ENCODE results near the gene LYPD6B.

LYPD6B gene

DNA sequence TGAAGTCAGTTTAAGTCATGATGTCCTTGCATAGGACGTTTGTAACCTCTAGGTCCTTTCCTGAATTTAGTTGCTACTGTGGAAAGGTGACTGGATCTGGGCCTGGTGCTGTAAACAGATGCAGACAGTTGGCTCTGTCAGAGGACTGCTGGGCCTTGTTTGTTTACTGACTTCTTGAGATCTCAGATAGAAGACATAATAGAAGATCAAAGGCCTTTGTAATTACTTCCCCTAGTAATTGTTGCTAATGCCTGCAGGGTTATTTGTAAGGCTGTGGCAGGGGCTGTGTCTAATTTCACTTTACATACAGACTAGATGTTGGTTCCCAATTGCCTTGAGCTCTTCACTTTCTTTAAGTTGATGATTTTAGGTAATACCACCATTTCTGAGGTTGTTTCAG lies 42.5 kb downstream of the LYPD6B start:
- no peak for DNase-seq

DNA sequence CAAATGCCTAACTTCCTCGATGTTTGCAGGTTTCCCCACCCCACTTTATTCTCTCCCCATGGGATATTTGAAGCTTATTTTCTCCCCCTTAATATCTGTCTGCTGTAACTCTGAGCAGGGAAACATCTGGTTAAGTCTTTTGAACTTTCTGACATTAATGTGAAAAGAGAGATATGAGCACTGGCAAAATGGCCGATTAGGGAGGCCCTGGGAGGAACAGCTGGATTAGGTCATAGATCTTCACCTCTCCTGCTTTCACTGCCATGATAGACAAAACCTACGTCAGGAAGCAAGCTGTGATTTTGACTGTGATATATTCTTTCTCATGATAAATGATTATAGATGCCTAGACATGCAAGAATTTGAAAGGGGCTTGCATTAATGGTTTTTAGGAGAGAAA lies 43.6 kb downstream of the LYPD6B start:
- no peak for DNase-seq

DNA sequence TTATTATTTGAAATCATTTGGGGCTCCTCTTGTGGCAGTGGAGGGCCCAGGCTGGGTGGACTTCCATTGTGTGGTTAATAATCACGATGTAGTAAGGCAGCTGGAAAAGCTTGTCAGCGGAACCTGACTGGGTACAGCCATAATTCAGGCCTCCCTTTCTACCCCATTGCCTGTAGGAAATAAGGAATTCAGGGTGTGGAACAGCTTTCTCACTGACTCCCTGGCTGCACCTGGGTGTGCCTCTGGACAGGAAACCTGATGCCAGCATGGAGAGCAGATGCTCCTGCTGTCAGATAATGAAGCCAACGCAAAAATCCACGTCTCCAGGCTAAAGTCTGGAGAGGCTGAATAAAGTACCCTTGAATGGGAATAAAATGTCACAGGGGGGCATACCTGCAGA lies 44.2 kb downstream of the LYPD6B start:
- peak; percentile 40 for DNase-seq

DNA sequence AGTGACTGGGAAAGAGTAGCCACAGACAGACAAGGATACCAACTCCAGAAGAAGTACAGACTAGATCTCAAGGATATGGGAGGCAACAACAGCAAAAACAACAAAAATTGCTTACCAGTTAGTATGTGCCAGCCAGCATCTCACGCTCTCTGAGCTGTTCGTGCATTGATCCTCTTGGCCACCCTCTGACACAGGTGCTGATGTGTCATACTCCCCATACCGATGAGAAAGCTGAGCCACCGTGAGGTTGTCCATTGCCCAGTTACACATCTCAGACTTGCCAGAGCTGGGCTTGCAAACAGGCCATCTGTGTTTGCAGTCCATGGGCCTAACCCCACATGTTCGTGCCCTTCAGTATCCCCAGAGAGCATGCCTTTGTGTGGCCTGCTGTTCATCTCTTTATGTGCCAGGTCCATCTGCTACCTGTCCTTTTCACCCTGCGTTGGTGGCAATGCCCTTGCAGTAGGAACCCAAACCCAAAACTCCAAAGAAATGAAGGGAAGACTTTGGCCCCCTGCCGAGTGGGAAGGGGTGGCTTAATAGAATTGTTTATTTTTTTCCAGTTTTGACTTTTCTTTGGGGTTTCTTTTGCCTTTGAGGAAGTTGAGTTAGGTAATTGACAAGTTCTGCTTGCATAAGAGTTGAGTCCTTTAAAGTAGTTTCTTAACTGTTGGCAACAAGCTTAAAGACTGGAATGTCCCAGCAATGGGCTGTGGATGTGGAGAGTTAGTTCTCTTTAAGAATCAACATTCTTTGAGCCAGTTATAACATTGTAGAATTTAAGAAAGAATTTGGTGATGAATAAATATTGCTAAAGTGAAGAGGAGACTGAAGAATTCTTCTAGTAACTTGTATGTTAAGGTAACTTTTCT lies 46.7 kb downstream of the LYPD6B start:
- DNase-seq, result no peak

DNA sequence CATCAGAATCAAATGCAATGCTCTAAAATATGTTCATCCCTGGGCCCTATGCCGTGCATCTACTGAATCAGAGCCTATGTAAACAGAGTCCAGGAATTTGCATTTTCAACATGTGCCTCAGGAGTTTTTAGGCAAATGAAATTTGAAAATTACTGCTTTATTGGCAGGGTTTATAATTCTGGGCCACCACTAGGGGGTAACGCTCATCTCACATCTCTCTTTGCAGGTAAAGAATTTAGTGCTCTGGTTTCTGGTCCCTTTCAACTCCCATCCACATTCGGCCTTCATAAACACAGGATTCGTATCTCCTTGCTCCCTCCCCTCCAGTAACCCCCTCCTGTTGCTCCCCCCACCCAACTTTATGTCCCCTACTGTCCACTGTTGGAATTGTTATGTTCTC lies 49.3 kb downstream of the LYPD6B start:
- DNase-seq, result no peak

DNA sequence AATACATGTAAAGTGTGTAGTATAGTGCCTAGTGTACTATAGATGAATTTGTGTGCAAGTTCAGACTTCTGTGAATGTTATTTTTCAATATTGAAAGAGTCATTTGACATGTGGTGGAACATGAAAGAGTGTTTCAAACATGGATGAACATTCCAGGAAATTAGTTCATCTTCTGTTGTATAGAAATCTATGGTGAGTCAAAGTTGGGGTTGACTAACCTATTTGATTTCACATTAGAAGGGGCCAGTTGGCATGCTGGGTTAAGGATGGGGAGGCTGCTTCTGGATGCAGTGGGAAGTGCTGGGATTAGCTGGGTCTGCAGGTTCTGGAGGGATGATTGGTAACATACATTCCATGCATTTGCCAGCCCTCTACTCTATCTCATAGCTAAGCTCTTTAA lies 50.6 kb downstream of the LYPD6B start:
- DNase-seq, result no peak

DNA sequence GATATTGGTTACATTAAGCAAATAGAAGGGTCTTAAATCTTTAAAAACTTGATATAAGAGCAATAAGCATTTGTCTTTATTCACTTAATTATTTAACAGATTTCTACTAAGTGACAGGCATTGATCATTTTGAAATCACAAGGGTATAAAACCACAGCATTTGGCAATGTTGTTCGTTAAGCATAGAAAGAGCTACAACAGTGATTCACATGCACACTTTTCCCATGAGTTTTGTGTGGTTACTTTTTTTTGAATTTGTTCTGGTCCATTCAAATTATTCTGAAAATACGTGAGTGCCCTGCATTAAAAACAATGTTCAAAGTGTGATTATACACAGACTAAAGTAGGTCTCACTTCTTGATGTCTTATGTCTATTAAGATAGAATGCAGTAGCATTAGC lies 52.2 kb downstream of the LYPD6B start:
- no peak for DNase-seq

DNA sequence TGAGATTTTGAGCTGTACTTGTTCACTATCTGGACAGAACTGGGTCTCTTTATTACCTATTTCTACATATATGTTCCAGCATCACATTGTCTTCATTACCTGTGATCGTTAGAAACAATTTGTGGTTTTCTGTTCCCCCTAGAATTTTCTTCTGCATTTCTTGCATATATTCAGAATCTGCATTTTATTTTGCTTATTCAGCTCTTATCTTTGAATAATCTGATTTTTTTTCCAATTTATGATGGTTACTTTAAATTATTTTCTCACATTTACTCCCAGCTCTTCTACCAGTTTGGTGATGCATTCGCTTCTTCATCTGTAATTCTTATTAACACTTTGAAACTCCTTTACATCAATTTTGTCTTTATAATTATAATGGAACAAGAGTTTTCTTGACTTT lies 55.1 kb downstream of the LYPD6B start:
- no peak for DNase-seq

DNA sequence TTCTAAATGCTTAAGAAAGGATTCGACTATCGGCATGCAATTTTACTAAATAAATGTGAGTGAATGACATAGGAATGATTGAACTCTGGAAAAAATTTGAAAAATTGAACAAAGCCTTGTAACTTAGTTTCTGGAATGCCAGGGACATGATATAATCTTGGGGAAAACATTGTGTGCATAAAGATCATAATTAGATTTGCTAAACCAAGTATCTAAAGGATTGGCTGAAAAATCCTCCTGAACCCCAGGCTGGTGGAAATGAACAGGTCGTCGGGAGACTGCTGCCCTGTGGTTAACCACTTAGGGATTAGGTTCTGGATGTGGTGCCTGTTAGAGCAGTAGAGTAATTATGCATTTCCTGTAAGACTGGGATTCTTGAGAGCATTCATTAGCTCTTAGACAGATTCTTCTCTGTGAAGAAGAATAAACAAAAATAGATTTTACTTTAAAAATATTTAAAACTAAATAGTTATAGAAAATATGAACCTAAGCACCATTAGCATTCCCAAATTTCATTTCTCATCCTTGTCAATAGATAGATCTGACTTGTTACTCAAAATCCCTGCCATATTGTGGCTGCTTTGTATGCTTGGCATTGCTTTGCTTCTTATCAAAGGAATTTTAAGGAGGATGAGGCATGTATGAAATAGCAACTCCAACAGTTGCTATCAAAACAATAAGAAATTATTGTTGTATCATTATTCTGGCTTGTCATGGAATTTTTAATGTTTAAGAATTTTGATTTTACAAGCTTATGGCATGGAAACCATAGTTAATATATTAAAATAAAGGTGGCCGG lies 55.9 kb downstream of the LYPD6B start:
- DNase-seq, result no peak

DNA sequence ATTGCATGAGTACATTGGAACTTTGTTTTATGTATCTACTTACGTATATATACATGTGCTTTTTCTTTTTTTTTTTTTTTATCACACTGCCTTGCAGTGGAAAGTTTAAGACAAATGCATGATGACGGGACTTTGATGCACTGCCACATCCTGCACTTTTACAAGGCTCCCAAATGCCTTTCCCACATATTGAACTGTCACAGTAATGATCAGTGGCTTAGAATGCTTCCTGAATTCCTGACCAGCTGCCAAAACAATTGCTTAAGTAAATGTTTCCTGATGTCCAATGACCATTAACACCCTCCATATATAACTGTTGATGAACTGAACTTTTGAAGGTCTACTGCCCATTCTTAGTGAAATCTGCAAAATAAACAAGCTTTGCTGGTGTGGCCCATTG lies 60.2 kb downstream of the LYPD6B start:
- DNase-seq, result no peak

DNA sequence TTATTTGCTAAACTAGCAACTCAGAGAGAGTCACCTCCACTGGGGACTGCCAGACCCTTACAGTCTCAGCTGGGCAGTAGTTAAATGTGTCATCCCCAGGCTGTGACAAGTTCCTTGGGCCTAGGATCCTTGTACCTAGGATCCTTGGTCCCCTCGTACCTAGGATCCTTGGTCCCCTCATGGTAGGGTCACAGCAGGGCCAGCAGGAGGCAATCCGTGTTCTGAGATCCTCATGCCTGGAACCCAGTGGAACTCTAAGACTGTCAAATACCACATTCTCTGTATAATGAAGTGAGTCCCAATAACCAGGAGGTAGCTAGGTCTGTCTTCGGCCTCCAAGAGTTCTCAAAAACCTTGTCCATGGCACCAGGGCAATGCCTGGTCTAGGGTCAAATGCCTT lies 60.8 kb downstream of the LYPD6B start:
- no peak for DNase-seq

DNA sequence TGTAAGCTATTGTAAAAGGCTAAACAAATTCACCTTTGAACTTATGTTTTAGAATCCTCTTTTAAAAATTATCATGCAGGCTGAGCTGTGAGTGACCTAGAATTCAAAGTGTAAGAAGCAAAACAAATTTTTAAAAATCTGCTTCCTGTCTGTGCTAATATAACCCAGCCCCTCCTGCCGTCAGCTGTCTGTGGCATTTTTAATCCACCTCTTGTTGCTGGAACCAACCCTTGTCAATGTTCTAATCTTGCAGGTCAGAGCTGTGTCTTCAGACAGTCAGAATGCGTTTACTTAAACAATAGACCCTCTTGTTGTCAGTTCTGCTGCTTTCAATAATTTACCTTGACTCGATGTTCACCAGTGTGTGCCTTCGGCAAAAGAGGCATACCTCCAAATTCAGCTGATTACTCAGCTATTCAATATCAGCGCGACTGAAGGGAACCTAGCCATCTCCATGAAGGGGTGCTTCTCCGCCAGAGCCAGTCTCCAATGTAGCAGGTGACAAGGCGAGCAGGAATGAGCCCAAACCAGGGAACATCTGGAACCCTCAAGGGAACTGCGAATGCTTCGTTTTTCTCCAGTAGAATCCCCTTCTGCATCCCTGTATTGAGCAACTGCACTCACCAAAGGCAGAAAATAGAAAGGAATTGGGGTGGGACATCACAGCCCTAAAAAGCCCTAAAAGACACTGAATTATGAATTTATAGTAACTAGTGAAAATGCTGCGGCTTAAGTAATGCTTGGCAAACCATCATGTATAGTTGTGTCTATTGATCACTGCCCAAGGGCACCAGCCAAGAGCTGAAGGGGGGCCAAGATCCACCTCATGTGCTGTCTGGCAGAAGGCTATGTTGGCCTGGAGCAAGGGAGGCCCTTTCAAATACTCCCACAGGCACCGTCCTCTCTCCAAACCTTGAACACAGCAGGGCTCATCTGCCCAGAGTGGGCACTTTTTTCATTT lies 62.5 kb downstream of the LYPD6B start:
- no peak for DNase-seq

DNA sequence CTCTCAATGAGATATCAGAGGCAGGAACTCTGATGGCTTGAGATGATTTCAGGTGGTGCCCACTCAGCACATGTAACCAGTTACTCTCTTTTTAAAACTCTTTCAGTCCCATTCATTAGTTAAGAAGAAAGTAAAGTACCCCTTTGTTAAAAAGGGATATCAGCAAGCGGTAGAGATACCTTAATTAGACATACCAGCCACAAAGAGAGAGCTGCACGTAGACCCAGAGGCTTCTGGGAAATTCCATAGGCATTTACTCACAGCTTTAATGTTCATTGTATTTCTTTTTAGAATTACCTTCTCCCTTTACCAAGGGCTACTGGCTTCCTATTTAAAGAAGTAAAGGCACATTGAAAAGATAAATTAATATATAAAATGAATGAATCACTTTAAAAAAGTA lies 63.3 kb downstream of the LYPD6B start:
- DNase-seq, result no peak

DNA sequence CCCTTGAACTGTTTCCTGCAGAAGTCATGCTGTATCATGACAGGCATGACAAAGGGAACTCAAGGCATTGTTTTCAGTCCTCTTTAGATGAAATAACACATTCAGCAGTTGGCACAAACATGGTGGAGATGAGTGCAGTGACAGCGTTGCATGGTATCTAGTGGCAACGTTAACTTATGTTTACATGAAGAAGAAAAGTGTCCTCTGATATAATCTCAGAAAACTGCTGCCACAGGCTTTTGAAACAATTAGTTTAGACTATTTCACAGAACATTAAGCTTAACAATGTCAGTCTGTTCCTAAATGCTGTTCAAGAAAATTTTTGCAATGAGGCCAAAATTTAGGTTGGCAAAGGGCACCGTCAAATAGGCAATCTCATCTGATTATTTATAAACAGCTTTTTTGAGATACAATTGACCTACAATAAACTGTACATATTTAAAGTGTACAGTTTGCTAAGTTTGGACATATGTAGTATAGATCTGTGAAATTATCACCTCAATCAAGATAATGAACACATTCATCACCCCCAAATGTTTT lies 64.7 kb downstream of the LYPD6B start:
- DNase-seq, result no peak

DNA sequence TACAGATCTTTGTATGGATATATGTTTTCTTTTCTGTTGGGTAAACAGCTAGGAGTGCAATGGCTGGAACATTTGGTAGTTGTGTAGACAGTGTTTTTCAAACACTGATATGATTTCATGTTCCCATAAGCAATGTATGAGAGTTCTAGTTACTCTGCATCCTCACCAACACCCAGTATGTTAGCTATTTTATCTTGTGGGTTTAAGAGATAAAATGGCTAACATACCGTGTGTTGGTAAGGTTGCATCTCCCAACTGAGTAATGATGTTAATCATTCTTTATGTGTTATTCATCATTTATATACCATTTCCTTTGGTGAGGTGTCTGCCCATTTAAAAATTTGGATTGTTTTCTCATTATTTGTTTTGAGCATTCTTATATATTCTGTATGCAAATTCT lies 65.7 kb downstream of the LYPD6B start:
- no peak for DNase-seq

DNA sequence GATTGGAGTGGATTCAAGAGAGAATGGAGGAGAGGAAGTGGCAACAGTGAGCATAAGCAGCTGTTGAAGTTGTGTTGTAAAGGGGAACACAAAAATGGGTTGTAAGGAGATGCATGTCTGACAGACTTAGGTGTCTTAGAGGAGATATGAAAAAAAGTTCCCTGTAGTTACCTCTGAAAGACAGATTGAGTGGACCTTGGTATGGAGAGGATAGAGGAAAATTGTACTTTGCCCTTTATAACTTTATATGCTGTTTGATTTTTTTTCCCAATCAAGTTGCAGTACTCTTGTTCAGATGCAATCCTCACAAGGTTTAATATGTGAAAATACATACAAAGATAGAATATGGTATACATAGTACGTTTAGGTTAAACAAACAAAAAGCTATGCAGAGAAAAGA lies 73.6 kb downstream of the LYPD6B start:
- no peak for DNase-seq

DNA sequence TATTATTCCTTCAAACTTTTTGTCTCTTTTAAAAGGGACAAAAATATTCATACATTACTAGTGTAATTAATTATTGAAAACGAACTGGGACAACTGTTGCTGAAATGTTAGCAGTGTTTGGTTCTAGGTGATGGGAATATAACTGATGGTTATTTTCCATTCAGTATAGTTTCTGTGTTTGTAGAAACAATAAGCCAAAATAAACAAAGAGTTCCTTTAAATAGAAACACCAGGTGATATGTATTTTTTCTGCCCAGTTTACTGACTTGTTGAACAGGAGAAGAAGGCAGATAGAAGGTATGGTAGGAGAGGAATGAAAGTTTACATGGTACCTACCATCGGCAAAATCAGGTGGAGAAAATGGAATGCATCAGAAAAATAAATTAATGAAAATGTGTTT lies 74.2 kb downstream of the LYPD6B start:
- no peak for DNase-seq

DNA sequence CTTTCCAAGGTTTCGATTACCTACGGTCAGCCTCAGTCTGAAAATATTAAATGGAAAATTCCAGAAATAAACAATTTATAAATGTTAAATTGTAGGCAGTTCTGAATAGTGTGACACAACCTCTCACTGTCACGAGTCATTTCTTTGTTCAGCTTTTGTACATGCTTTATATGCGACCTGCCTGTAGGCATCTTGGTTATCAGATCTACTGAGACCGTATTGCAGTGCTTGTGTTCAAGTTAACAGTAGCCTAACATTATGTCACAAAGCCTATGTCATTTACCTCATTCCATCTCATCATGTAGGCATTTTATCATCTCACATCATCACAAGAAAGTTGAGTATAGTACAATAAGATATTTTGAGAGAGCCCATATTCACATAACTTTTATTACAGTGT lies 77.3 kb downstream of the LYPD6B start:
- no peak for DNase-seq

DNA sequence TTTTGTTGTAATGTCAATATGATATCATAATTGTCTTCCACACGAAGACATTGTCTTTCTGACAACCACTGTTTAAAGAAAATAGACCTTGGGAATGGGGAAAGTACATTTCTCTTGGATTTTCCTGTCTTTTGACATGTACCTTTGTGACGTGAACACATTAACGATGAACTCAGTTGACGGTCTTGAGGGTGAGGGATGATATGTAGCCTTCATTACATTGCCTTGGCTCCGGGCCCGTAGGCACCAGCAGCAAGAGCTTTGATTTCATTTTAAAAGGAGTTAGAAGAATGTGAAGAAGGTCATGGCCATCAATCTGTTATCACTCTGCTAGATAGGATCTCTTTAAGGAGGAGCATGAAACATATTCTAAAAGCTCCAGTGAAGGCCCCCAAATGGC lies 80.9 kb downstream of the LYPD6B start:
- no peak for DNase-seq

DNA sequence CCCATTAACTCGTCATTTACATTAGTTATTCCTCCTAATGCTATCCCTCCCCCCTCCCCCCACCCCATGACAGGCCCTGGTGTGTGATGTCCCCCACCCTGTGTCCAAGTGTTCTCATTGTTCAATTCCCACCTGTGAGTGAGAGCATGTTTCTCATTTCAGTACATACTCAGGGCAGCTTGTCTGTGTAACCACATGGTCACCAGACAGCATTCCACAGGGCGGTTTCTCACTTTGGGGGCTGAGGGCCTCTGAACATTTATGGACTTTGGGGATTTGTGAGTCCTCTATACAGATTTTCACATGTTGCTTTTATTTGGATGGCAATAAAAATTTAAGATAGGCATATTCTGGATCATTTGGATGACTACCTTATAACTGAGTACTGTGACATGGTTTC lies 84.0 kb downstream of the LYPD6B start:
- DNase-seq, result no peak

DNA sequence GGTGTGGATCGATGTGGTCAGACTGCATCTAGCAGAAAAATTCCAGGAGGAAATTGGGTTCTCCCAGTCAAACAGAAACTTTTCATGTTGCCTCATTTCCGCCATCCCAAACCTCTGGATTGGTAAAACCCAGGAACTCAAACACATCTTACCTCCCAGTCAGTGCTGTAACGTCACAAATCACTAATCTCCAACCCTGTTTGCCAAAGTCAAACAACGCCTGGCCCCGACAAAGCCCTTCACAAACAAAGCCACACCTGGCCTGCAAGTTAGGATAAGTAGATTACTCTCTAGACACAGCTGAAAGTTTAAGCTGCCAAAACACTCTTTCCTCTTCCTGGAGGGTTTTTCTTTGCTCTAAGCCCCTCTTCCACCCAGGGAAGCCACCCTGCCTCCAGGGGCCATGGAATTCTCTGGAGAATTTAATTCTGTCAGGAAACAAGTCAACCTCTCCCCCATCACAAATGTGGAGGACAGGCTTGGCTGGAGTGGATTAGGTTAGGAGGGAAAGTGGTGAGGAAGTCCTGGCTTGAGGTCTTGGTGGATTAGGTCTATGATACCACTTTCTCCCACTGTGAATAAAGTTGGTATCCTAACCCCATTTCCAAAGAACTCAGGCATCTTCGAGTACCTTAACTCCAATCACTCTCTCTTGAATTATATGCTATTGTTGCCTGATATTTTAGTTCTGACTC lies 86.7 kb downstream of the LYPD6B start:
- DNase-seq, result peak; percentile 67

DNA sequence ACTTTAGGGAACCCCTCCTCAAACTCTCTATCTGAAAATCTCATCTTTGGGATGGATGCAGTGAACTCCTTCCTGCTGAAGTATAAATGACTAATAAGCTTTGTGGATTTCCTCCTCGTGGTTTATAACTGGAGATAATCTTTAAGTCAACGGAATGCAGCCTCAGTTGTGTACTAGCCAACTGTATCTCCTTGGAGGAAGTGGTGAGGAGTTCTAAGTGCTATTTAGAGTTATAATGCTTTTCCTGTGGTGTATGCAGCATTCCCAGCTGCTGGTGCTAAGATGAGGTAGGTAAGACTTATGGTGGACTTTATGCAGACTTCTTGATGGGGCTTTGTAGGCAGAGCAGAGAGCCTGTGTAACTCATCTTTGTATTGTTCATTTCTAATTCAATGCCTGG lies 90.9 kb downstream of the LYPD6B start:
- no peak for DNase-seq
